Activated naive CD4-positive, alpha-beta T cell (primary cell): ENCODE measurements around the gene EPS8L3.
"Not testable (repeated sequence)": the region's sequence is repeated elsewhere in the genome, so short reads cannot be mapped to it uniquely, and the experiment has no call there.

Experiments used
- DNase-seq, 4 experiments: peaks; one replicate each; lab custom pipeline; 2025; lab: John Stamatoyannopoulos, UW

The EPS8L3 gene

DNA sequence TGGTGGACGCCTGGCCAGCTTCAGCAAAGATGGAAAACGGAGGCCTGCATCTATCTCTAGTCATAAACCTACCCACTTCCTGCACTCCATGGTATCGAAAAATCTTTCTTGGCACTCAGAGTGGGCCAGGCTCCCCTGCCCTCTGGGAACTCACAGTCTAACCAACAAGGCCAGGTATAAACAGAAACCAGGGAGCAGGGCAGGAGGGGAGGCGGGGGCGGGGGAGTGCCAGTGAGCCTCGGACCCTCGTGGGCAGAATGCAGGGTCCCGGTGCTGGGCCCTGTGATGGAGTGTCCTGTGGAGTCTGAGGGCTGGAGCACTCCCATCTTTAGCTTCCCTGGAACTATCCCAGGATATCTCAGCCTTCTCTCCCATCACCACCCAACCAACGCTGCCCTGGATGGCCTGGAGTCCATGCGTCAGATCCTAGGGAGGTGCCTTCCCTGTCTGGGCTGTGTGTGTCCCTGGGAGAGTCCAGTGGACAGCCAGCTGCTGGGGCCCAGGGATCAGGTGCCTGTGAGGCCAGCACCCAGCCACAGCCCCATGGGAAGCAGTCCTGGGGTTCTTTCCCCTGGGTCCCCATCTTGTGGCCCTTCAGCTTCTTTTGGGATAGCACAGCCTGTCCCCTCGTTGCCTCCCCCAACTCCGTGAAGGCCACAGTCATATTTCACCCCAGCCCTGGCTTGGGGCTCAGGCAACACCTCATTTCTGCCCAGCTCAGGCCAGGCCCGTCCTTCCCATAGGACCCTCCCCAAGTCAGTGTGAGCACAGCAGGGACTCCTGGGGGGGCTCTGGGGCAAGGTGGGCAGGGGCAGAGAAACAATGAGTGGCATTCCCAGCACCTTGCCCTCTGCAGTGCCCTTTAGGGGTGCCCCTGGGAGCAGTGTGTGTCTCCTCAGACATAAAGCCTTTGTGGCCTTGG is 1.1 kb upstream of the EPS8L3 start:
- DNase-seq = no peak

DNA sequence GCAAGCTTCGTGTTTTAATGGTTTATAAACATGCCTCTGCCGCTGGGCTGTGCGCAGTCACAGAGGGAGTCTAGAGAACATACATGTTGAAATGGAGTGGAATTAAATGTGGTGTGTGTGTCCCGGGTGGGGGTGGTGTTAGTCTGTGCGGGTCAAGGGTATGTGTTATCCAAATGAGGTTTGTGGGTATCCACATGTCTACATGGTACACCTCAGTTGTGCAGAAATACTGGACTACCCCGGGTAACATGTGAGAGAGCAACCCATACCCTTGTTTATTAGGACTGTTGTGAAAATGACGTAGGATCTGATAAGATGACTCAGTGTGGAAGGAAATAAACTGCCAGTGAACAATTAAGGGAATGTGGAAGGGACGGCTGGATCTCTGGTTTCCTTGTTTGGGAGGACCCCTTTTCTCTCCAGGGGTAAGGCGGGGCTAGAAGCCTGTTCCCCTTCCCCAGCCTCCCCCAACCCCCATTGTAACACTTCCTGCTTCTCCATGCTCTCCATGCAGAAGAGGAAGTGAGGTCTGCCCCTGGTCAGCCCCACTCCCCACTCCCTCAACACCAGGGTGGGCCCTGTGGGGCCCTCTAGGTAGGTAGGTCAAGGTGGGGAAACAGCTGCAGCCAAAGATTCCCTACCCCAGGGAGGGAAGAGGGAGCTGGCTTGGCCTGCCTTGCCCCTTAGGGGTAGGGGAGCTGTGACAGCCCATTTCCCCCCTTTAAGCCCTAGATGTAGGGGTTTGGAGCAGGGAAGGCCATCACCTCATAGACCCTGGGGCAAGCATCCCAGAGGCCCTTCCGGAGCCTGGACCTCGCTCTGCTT is 690 bp downstream of the EPS8L3 start:
- no peak for DNase-seq

GRCh38 chr1:109762039-109762585 is 1.6 kb downstream of the EPS8L3 start:
- no peak for DNase-seq

GRCh38 chr1:109761227-109762038 is 2.3 kb downstream of the EPS8L3 start:
- no peak for DNase-seq

- DNase-seq = no peak
These were observed 3.0 kb downstream of the EPS8L3 start for GRCh38 chr1:109760581-109761226.

- DNase-seq = no peak
These were observed 4.0 kb downstream of the EPS8L3 start for GRCh38 chr1:109759513-109760334.

DNA sequence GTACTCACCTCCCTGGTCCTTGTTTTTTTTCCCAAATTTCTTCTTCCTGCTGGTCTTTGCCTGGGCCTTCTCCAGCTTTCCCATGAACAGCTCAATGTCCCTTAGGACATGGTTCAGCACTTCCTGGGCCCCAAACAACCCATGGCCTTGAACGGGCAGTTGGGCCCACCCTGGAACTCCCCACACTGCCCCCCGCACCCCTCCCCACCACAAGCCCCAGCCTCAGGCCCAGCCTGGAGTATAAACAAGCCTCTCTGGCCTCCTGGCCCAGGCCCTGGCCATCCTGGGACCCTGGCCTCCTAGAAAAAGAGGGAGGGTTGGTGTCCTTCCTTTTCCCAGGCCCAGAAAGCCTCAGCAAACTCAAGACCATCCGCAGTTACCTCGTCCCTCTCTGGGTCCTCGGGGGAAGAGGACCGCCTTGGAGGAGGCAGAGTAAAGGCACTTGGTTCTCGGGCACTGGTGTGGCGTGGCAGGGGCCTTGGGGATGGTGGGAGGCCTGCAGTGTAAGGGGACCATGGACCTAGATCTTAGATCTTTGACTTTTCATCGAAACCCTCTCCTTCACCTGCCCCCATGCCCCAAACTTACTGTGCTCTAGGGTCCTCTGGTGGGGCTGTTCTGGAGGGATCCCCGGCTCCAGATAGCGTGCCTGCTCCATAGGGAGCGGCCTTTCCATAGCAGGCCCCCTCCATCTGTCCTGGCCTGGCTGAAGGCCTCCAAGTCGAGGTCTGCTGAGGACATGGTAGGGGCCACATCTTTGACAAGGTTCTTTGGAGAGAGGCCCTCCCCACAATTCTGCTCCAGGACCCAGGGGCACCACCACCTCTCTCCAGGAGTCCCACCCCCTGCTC is 5.6 kb downstream of the EPS8L3 start:
- DNase-seq = no peak

GRCh38 chr1:109756848-109757521 is 6.7 kb downstream of the EPS8L3 start:
- no peak for DNase-seq

DNA sequence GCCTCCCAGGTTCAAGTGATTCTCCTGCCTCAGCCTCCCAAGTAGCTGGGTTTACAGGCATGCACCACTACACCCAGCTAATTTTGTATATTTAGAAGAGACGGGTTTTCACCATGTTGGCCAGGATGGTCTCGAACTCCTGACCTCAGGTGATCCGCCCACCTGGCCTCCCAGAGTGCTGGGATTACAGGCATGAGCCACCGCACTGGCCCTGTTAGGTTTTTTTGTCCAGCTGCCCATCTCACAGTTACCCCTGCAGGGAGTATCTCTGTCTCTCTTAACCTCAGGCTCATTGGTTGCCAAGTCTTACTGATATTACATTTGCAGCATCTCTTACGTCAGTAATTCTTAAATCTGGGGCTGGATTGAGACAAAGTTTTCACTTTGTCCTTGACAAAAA is 7.4 kb downstream of the EPS8L3 start:
- DNase-seq = not testable (repeated sequence)

GRCh38 chr1:109754738-109755137 is 9.0 kb downstream of the EPS8L3 start:
- DNase-seq = no peak

GRCh38 chr1:109751531-109752260 is 12.0 kb downstream of the EPS8L3 start:
- no peak for DNase-seq

DNA sequence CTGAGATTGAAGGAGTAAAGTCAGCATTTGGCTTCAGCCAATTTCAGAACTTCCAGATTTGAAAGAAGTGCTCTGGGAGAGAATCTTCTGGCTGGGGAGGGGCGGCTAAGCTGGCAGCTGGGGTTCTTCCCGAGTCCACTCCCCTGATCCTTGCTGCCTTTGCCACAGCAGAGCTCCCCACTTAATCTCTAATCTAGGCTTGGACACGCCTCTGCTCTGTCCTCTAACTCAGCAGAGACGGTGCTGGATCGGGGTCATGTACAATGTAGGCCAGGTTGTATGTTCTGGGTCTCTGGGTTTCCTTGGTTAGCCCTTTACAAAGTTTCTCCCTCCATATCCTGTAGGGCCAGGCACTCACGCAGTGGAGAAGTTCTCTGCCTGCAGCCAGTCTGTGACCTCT is 12.8 kb downstream of the EPS8L3 start:
- no peak for DNase-seq

DNA sequence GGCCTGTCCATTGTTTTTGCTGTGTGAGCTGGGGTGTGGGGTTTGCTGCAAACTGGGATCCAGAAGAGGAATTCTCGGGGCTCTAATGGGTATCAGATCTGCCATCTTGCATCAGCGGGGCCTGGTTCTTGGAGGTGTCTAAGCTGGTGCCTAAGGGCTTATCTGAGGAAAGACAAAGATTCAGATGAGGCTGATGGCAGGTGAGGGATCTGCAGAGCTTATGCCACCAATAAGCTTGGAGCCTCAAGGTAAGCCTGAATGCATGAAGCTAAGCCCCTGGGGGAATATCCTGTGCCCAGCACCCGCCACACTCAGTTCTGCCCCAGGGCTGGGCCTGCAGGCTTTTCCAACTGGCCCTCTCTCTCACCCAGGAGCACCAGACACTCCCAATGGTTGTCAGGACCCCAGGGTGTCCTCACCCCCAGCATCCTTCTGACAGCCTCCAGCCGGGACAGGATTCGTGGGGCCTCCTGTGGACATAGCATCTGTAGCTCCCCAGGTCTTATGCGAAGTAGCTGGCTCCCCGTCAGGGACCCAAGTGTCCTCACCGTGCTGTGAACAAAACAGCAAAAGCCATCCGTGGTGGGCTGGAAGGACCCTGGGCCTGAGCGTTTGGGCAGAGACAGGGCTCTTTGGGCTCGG is 13.4 kb downstream of the EPS8L3 start:
- DNase-seq = no peak

GRCh38 chr1:109749221-109749620 is 14.5 kb downstream of the EPS8L3 start:
- no peak for DNase-seq

DNA sequence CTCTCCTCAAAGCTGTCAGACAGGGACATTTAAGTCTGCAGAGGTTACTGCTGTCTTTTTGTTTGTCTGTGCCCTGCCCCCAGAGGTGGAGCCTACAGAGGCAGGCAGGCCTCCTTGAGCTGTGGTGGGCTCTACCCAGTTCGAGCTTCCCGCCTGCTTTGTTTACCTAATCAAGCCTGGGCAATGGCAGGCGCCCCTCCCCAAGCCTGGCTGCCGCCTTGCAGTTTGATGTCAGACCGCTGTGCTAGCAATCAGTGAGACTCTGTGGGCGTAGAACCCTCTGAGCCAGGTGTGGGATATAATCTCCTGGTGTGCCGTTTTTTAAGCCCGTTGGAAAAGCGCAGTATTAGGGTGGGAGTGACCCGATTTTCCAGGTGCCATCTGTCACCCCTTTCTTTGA is 15.4 kb downstream of the EPS8L3 start:
- DNase-seq = not testable (repeated sequence)

GRCh38 chr1:109740615-109741373 is 22.9 kb downstream of the EPS8L3 start, which contains the start of gene GSTM3:
Gene GSTM3 (minus strand): TSS chr1:109741038. CDS start chr1:109740287, 751 bp downstream.
- DNase-seq = no peak
